Calu3 (cell line): Measurements from ENCODE around the gene TMEM238L. TPM values are rescaled to one million over a fixed set of nuclear protein-coding genes. Genes with fewer than 3 reads are reported as not detected.

Experiments
- BruUV-seq: library from RNA; stranded (reverse); fragments of 400-500 nt; replicated peaks from 2 replicates; lab custom pipeline; 2021; lab: Mats Ljungman, UMichigan
- CTCF ChIA-PET: fragments of 300-600 bp; sonication (Branson Sonifier 250); formaldehyde crosslinking; loops from one replicate; lab custom pipeline; 2022; ENCODE audit warnings: antibody characterized with exemption; lab: Charles Lee
- DNase-seq: peaks from one replicate; pipeline ENCODE4 v3.0.0; 2022
- H3K27ac Mint-ChIP-seq: one replicate; pipeline ENCODE4 v1.8.0; 2022; ENCODE audit warnings: mixed read lengths; ENCODE audit not compliant: unreplicated experiment
- H3K27me3 Mint-ChIP-seq: one replicate; pipeline ENCODE4 v1.8.0; 2022; ENCODE audit warnings: mixed read lengths; ENCODE audit not compliant: unreplicated experiment
- H3K36me3 Mint-ChIP-seq: one replicate; pipeline ENCODE4 v1.8.0; 2022; ENCODE audit warnings: mild to moderate bottlenecking, moderate library complexity, mixed read lengths; ENCODE audit not compliant: insufficient read depth, unreplicated experiment
- H3K4me1 Mint-ChIP-seq: one replicate; pipeline ENCODE4 v1.8.0; 2022; ENCODE audit warnings: mild to moderate bottlenecking, low read depth, mixed read lengths; ENCODE audit not compliant: unreplicated experiment
- H3K4me3 Mint-ChIP-seq: one replicate; pipeline ENCODE4 v1.8.0; 2022; ENCODE audit warnings: mild to moderate bottlenecking, low read depth, moderate library complexity, mixed read lengths; ENCODE audit not compliant: unreplicated experiment
- H3K9me3 Mint-ChIP-seq: one replicate; pipeline ENCODE4 v1.8.0; 2022; ENCODE audit warnings: low read depth, mixed read lengths; ENCODE audit not compliant: unreplicated experiment
- intact Hi-C: fragments of 100-400 bp; cut with micrococcal nuclease; formaldehyde crosslinking; loops from one replicate; pipeline ENCODE4 v1.10.0; 2022; ENCODE audit not compliant: unreplicated experiment
- total RNA-seq: library from RNA; stranded (reverse); gene quantifications from 2 replicates; pipeline ENCODE4 v1.2.3, GENCODE V29; 2022
- TF ChIP-seq, protein P1 (sequence below): fragments of 200-600 bp; IDR thresholded peaks from one replicate; pipeline ENCODE4 v1.8.0; 2022; ENCODE audit warnings: antibody characterized with exemption; ENCODE audit not compliant: unreplicated experiment

TMEM238L gene
- total RNA-seq, 1 experiment from 2014 or later, result not detected

DNA sequence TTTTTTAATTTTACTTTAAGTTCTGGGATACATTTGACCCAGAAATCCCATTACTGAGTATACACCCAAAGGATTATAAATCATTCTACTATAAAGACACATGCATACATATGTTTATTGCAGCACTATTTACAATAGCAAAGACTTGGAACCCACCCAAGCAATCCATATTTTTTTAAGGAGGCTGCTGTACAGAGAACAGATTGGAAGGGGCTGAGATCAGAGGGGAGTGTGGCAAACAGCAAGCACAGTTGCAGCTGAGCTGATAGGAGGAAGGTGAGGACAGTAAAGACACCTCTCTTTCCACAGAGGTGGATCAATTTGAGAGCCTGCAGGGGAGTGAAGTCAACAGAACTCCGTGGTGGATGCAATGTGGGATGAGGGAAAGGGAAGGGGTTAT lies 10.2 kb upstream of the TMEM238L start:
- no TSS peak for BruUV-seq
- CTCF ChIA-PET, result no interaction called here

DNA sequence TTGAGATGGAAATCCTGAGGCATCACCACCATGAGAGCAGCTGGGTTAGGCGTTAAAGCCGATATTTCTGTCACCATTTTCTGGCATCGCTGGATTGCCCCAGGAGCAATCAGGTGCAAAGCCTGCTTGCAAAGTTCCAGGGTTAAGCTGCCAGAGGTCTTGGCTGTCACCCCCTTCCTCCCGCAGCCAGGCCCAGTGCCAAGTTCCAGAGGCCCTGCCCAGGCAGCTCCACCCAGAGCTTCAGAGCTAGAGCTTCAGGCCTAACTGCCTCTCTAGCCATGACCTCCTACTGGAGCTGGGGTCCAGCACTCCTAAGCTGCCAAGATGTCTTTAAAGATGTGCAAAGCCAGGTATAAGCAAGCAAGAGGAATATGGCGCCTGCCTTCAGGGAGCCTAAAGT lies 8.8 kb upstream of the TMEM238L start:
- peaks cover 4% of the 10 kb centered on the region for H3K9me3 Mint-ChIP-seq
- no peak overlapping the region for H3K27ac Mint-ChIP-seq
- H3K4me3 Mint-ChIP-seq, result no peak overlapping the region
- intact Hi-C loops, result no loop called here
- H3K36me3 Mint-ChIP-seq, result no peaks in the 10 kb centered on the region
- no peaks in the 10 kb centered on the region for H3K4me1 Mint-ChIP-seq
- no peak for DNase-seq
- BruUV-seq, result no TSS peak
- TF ChIP-seq, protein P1, sequence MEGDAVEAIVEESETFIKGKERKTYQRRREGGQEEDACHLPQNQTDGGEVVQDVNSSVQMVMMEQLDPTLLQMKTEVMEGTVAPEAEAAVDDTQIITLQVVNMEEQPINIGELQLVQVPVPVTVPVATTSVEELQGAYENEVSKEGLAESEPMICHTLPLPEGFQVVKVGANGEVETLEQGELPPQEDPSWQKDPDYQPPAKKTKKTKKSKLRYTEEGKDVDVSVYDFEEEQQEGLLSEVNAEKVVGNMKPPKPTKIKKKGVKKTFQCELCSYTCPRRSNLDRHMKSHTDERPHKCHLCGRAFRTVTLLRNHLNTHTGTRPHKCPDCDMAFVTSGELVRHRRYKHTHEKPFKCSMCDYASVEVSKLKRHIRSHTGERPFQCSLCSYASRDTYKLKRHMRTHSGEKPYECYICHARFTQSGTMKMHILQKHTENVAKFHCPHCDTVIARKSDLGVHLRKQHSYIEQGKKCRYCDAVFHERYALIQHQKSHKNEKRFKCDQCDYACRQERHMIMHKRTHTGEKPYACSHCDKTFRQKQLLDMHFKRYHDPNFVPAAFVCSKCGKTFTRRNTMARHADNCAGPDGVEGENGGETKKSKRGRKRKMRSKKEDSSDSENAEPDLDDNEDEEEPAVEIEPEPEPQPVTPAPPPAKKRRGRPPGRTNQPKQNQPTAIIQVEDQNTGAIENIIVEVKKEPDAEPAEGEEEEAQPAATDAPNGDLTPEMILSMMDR, result no peak
- peaks cover 13% of the 10 kb centered on the region for H3K27me3 Mint-ChIP-seq
- CTCF ChIA-PET, result interaction anchor here (0.6 kb wide), 1 partner anchor 14 kb away, joined by 3 read pairs; no protein-coding TSS in a partner anchor

More for the DNA sequence above, 10.2 kb upstream of the TMEM238L start:
- intact Hi-C loops, result no loop called here
- Mint-ChIP-seq H3K27me3 (peaks cover 13% of the 10 kb centered on the region), H3K4me3 (no peak overlapping the region), H3K36me3 (no peaks in the 10 kb centered on the region), H3K4me1 (no peaks in the 10 kb centered on the region), H3K27ac (no peak overlapping the region), H3K9me3 (peaks cover 4% of the 10 kb centered on the region)
- TF ChIP-seq, protein P1, result no peak
- no peak for DNase-seq

DNA sequence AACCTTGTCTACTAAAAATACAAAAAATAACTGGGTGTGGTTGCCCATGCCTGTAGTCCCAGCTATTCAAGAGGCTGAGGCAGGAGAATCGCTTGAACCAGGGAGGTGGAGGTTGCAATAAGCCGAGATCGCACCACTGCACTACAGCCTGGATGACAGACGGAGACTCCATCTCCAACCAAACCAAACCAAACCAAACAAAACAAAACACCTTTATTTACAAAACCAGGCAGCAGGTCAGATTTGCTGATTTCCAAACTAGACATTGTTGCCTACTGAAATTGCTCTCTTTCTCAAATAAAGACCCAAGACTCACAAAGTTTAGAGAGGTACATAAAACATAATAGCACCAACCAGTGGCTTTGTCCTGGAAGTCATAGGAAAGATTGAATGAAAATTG lies 5.7 kb upstream of the TMEM238L start:
- Mint-ChIP-seq H3K4me1 (no peaks in the 10 kb centered on the region), H3K27me3 (peaks cover 13% of the 10 kb centered on the region), H3K36me3 (no peaks in the 10 kb centered on the region), H3K27ac (no peak overlapping the region), H3K9me3 (peaks cover 4% of the 10 kb centered on the region), H3K4me3 (no peak overlapping the region)
- DNase-seq, result no peak
- no TSS peak for BruUV-seq
- CTCF ChIA-PET, result no interaction called here
- intact Hi-C loops, result no loop called here
- TF ChIP-seq, protein P1, result no peak

DNA sequence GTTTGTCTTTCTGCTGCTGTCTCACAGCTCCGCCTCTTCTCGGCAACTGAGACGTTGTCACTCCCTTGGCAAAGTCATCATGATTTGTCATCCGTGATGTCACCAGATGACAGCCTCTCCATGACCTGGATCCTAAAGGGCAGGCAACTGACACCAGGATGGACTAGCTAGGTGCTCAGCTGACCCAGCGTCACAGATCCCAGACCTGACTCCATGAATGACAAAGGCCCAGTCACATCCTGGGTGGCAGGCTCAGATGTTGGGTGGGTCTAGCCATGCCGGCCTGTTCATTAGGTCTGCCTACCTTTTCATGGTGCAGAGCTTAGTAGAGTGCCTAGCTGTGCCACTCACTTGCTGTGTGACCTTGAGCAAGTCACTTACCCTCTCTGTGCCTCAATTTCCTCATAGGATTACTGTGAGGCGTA lies 3.8 kb upstream of the TMEM238L start:
- CTCF ChIA-PET, result no interaction called here
- TF ChIP-seq, protein P1, result no peak
- intact Hi-C loops, result no loop called here
- Mint-ChIP-seq H3K27me3 (peaks cover 13% of the 10 kb centered on the region), H3K4me1 (no peaks in the 10 kb centered on the region), H3K27ac (no peak overlapping the region), H3K36me3 (no peaks in the 10 kb centered on the region), H3K4me3 (no peak overlapping the region), H3K9me3 (no peaks in the 10 kb centered on the region)
- no TSS peak for BruUV-seq
- DNase-seq, result no peak
